HCT116 (cell line): ENCODE results near the gene C16orf90.

ENCODE experiments used
- CEBPB ChIP-seq: IDR thresholded peaks from 2 replicates; pipeline ENCODE4 v1.6.1; 2012; ENCODE audit warnings: low read depth
- ZNF274 ChIP-seq: fragments of 200-500 bp; sonication (Bioruptor generic); IDR thresholded peaks from 2 replicates; pipeline ENCODE4 v1.6.1; 2014; ENCODE audit warnings: mild to moderate bottlenecking, low read depth, low read length, inconsistent platforms
- TF ChIP-seq, protein P1 (sequence below), 3 experiments: fragments of 200-600 bp in 1 of 3; sonication (generic) in 1 of 3; IDR thresholded peaks in 2 of 3; conservative IDR thresholded peaks in 1 of 3; 2 replicates each; pipeline ENCODE4 v1.5.1; 2012 to 2017; ENCODE audit warnings: low read depth in 2 of 3, low read length in 2 of 3, antibody characterized with exemption in 1 of 3, borderline replicate concordance in 1 of 3, control low read depth in 1 of 3, mild to moderate bottlenecking in 1 of 3, mixed read lengths in 1 of 3, mixed run types in 1 of 3, moderate library complexity in 1 of 3; ENCODE audit not compliant: insufficient read depth in 1 of 3
- TF ChIP-seq, protein P2 (sequence below): IDR thresholded peaks from 2 replicates; pipeline ENCODE4 v1.6.1; 2012

DNA sequence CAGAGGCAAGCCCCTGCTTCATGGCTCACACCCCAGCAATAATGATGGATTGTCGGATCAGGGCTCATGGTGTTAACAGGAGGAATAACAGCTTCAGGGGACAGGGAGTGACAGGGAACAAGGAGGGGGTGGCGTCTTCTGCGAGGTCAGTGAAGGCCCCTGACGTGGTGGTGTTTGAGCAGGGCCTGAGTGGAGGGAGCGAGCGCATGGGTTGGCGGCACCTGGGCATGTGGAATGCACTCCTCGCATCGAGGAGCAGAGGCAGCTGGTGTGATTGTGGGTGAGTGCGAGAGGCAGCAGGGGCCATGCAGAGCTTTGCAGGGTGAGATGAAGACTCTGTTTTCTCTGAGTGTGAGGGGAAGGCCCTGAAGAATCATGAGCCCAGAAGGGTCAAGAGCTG, 38.8 kb upstream of the C16orf90 start:
- TF ChIP-seq ZNF274 (no peak), CEBPB (no peak)
- TF ChIP-seq, protein P1, sequence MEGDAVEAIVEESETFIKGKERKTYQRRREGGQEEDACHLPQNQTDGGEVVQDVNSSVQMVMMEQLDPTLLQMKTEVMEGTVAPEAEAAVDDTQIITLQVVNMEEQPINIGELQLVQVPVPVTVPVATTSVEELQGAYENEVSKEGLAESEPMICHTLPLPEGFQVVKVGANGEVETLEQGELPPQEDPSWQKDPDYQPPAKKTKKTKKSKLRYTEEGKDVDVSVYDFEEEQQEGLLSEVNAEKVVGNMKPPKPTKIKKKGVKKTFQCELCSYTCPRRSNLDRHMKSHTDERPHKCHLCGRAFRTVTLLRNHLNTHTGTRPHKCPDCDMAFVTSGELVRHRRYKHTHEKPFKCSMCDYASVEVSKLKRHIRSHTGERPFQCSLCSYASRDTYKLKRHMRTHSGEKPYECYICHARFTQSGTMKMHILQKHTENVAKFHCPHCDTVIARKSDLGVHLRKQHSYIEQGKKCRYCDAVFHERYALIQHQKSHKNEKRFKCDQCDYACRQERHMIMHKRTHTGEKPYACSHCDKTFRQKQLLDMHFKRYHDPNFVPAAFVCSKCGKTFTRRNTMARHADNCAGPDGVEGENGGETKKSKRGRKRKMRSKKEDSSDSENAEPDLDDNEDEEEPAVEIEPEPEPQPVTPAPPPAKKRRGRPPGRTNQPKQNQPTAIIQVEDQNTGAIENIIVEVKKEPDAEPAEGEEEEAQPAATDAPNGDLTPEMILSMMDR (IDR thresholded peaks at IDR 0.05 in 2 of 3, conservative IDR thresholded peaks at IDR 0.05 in 1 of 3; ENCODE audit: borderline replicate concordance in 1 of 3, insufficient read depth in 1 of 3, low read depth in 2 of 3, low read length in 2 of 3), result no peak
- TF ChIP-seq, protein P2, sequence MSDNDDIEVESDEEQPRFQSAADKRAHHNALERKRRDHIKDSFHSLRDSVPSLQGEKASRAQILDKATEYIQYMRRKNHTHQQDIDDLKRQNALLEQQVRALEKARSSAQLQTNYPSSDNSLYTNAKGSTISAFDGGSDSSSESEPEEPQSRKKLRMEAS, result no peak
